GM12878 (cell line): Measurements from ENCODE around the gene TRAPPC6A. TPM values are rescaled to one million over a fixed set of nuclear protein-coding genes. Genes with fewer than 3 reads are reported as not detected.

Source experiments
- ATAC-seq: fragments of 200-7000 bp; cut with Tn5 transposase; 3 replicates; pipeline ENCODE4 v1.9.1; 2020; ENCODE audit warnings: mild to moderate bottlenecking, moderate library complexity
- BruUV-seq: library from RNA; stranded (reverse); fragments of 400-500 nt; replicated peaks from 2 replicates; lab custom pipeline; 2021; lab: Mats Ljungman, UMichigan
- CTCF ChIA-PET: fragments of 300-600 bp; sonication (Branson Sonifier 250); formaldehyde crosslinking; extraction: SDS; loops from one replicate; lab custom pipeline; 2021; ENCODE audit warnings: inconsistent platforms; lab: Yijun Ruan, JAX
- POLR2A ChIA-PET: fragments of 350-600 bp; formaldehyde crosslinking; extraction: SDS; loops from one replicate; lab custom pipeline; 2021; ENCODE audit warnings: inconsistent platforms; lab: Charles Lee
- RAD21 ChIA-PET: fragments of 300-600 bp; sonication (Branson Sonifier 250); formaldehyde crosslinking; loops from one replicate; lab custom pipeline; 2023; ENCODE audit warnings: antibody characterized with exemption; ENCODE audit not compliant: unreplicated experiment; lab: Charles Lee
- SMC1A ChIA-PET: fragments of 300-600 bp; sonication (Branson Sonifier 250); formaldehyde crosslinking; loops from one replicate; lab custom pipeline; 2023; ENCODE audit not compliant: unreplicated experiment, uncharacterized antibody; lab: Charles Lee
- DNase-seq: peaks from one replicate; pipeline ENCODE4 v3.0.0-alpha.2; 2011; ENCODE audit warnings: low read depth, low spot score
- FAIRE-seq: peaks from 3 replicates; lab custom pipeline; 2011; peaks lifted over from hg19 to GRCh38; lab: Jason Lieb, UNC
- H2AFZ ChIP-seq: 2 replicates; pipeline ENCODE4 v1.6.0; 2011; ENCODE audit warnings: low read depth, low read length, control low read depth; ENCODE audit not compliant: control insufficient read depth
- H3K27ac ChIP-seq: 2 replicates; pipeline ENCODE4 v1.5.1; 2011; ENCODE audit warnings: control low read depth; ENCODE audit not compliant: control insufficient read depth, insufficient read depth
- H3K27me3 ChIP-seq, 2 experiments: replicated peaks in 1 of 2; 2 replicates each; pipeline versions ENCODE4 v1.6.0 to v1.6.1; 2011; ENCODE audit warnings: low read length in 1 of 2; ENCODE audit not compliant: control insufficient read depth in 2 of 2, insufficient read depth in 2 of 2
- H3K36me3 ChIP-seq, 2 experiments: 2 replicates each; pipeline ENCODE4 v1.5.1; 2011; ENCODE audit warnings: low read length in 1 of 2; ENCODE audit not compliant: control insufficient read depth in 2 of 2, insufficient read depth in 2 of 2
- H3K4me1 ChIP-seq: 2 replicates; pipeline ENCODE4 v1.6.1; 2011; ENCODE audit warnings: mild to moderate bottlenecking, low read length, moderate library complexity, mixed read lengths; ENCODE audit not compliant: control insufficient read depth, insufficient read depth
- H3K4me2 ChIP-seq: 2 replicates; pipeline ENCODE4 v1.6.0; 2011; ENCODE audit warnings: control low read depth; ENCODE audit not compliant: control insufficient read depth, insufficient read depth
- H3K4me3 ChIP-seq: fragments of 200-600 bp; sonication (generic); 2 replicates; pipeline ENCODE4 v1.5.1; 2016
- H3K79me2 ChIP-seq: 2 replicates; pipeline ENCODE4 v1.6.0; 2011; ENCODE audit warnings: low read length; ENCODE audit not compliant: control insufficient read depth, insufficient read depth
- H3K9ac ChIP-seq: 2 replicates; pipeline ENCODE4 v1.8.0; 2011; ENCODE audit warnings: low read length, control low read depth, mixed read lengths; ENCODE audit not compliant: control insufficient read depth, insufficient read depth
- H3K9me3 ChIP-seq: replicated peaks from 3 replicates; pipeline ENCODE4 v1.5.1; 2011; ENCODE audit warnings: mild to moderate bottlenecking, low read length; ENCODE audit not compliant: control insufficient read depth, insufficient read depth
- H4K20me1 ChIP-seq: 2 replicates; pipeline ENCODE4 v1.6.0; 2011; ENCODE audit not compliant: control insufficient read depth, insufficient read depth
- ZBTB40 ChIP-seq: fragments of 450-650 bp; IDR thresholded peaks from 2 replicates; pipeline ENCODE4 v1.6.1; 2016; ENCODE audit warnings: mild to moderate bottlenecking, moderate library complexity, borderline replicate concordance
- ZNF207 ChIP-seq: fragments of 450-650 bp; IDR thresholded peaks from 2 replicates; pipeline ENCODE4 v1.6.1; 2014; ENCODE audit warnings: antibody characterized with exemption, mild to moderate bottlenecking, borderline replicate concordance
- ZSCAN29 ChIP-seq: fragments of 450-650 bp; IDR thresholded peaks from 2 replicates; pipeline ENCODE4 v1.6.1; 2017; ENCODE audit warnings: mild to moderate bottlenecking, moderate library complexity
- WGBS: methylation state at CpG from one replicate; pipeline ENCODE4 v1.1.6; 2016; ENCODE audit warnings: low lambda C conversion rate; ENCODE audit not compliant: insufficient replicate concordance, insufficient coverage; ENCODE audit errors: missing lambda C conversion rate; 5-methylcytosine and 5-hydroxymethylcytosine counted together
- in situ Hi-C: fragments of 300-500 bp; cut with MboI; formaldehyde crosslinking; loops from 9 replicates; pipeline ENCODE4 v1.14.3; 2018; ENCODE audit warnings: mixed read lengths
- intact Hi-C: fragments of 100-400 bp; cut with micrococcal nuclease; formaldehyde crosslinking; loops from one replicate; pipeline ENCODE4 v1.14.2; 2022; ENCODE audit not compliant: unreplicated experiment
- polyA plus RNA-seq, 11 experiments: library from polyadenylated mRNA; depleted of rRNA in 4 of 11; unstranded in 6 of 11; stranded (reverse) in 5 of 11; fragments of >200 nt; fragmentation: Nextera tagmentation in 4 of 11; fragmentation: Illumina TruSeq in 1 of 11; extraction: Ambion mirVana in 4 of 11; extraction: Trizol in 1 of 11; gene quantifications; 1 replicate in 1 of 11; 2 replicates in 10 of 11; pipeline versions ENCODE4 v1.2.1 to v1.2.3, GENCODE V29; 2011 to 2016; ENCODE audit warnings: inconsistent platforms in 2 of 11, missing spikeins in 2 of 11, low read depth in 1 of 11
- total RNA-seq, 4 experiments: library from RNA; depleted of rRNA in 3 of 4; stranded (reverse); fragments of >200 nt in 3 of 4; fragmentation: Illumina TruSeq in 1 of 4; extraction: Trizol in 1 of 4; gene quantifications; 2 replicates each; pipeline versions ENCODE4 v1.2.1 to v1.2.3, GENCODE V29; 2013 to 2021

The TRAPPC6A gene
- total and polyA plus RNA-seq, 10 of the 15 experiments (the other 5 are each of a cell fraction or from before 2014, with no cell fraction given) = 1.8 to 83.9 (median 35.8) TPM

GRCh38 chr19:45128146-45128545 is 49.9 kb downstream of the TRAPPC6A start:
- no peak for ATAC-seq
- in situ Hi-C loops = no loop called here
- FAIRE-seq = no peak

More at GRCh38 chr19:45128146-45128545, 49.9 kb downstream of the TRAPPC6A start:
- TF ChIP-seq ZBTB40 (peak; percentile 68), ZNF207 (no peak), ZSCAN29 (no peak)
- TF ChIP-seq, all 136 proteins: peak for 1
- intact Hi-C loops = no loop called here
- Histone ChIP-seq H3K4me1 (peaks cover 6% of the 10 kb centered on the region; the same call in 1 of the 2 replicates), H3K9ac (no peak overlapping the region), H3K79me2 (peaks cover 23% of the 10 kb centered on the region), H4K20me1 (no peaks in the 10 kb centered on the region), H3K9me3 (no peaks in the 10 kb centered on the region), H3K27ac (no peak overlapping the region), H3K27me3 (no peaks in the 10 kb centered on the region), H3K4me2 (no peak overlapping the region), H2AFZ (no peak overlapping the region), H3K36me3 (peaks cover 0 to 11% of the 10 kb centered on the region in 2 experiments; a peak in 3 of 4 replicates), H3K4me3 (no peak overlapping the region)
- POLR2A ChIA-PET = no interaction called here
- WGBS = 91% methylated on average over 5 of the region's 5 CpGs
- CTCF ChIA-PET = interaction anchor here (0.6 to 3.4 kb wide), 2 partner anchors 49 to 159 kb away, joined by 3 to 19 read pairs; partner anchors contain the start of gene GEMIN7
- BruUV-seq = no TSS peak
- SMC1A ChIA-PET = interaction anchor here (4.6 kb wide), 1 partner anchor 8 kb away, joined by 39 read pairs; no protein-coding TSS in a partner anchor
- RAD21 ChIA-PET = interaction anchor here (0.7 to 2.7 kb wide), 2 partner anchors 9 to 36 kb away, joined by 3 to 12 read pairs; no protein-coding TSS in a partner anchor
- DNase-seq = no peak
